ENCODE data around the gene GTF2A1L. TPM values are rescaled to one million over a fixed set of nuclear protein-coding genes. Genes with fewer than 3 reads are reported as not detected.

GTF2A1L gene
- total RNA-seq, 1 donor from 2014 or later: 12.8 TPM

GRCh38 chr2:48624696-48625095, 7.0 kb downstream of the GTF2A1L start:
- Histone ChIP-seq H3K4me1 (no peaks in the 10 kb centered on the region), H3K9me3 (no peaks in the 10 kb centered on the region), H3K4me3 (no peak overlapping the region), H3K27me3 (no peaks in the 10 kb centered on the region), H3K27ac (no peak overlapping the region), H3K36me3 (no peaks in the 10 kb centered on the region)
- TF ChIP-seq POLR2AphosphoS5 (IDR thresholded peaks at IDR 0.05; ENCODE audit: insufficient read depth in 1 of 2, low read depth in 1 of 2): no peak
- TF ChIP-seq POLR2A (IDR thresholded peaks at IDR 0.05): no peak
- no peak for TF ChIP-seq CTCF (IDR thresholded peaks at IDR 0.05)
- intact Hi-C loops (cut with DNase I): no loop called here
- no peak for DNase-seq (ENCODE audit: extremely low spot score in 2 of 2)

GRCh38 chr2:48626047-48626446, 8.4 kb downstream of the GTF2A1L start:
- no peak overlapping the region for H3K27ac ChIP-seq
- intact Hi-C loops (cut with DNase I): no loop called here
- no peak overlapping the region for H3K4me3 ChIP-seq
- H3K36me3 ChIP-seq: no peaks in the 10 kb centered on the region
- no peak for TF ChIP-seq CTCF (IDR thresholded peaks at IDR 0.05)
- no peak for TF ChIP-seq POLR2AphosphoS5 (IDR thresholded peaks at IDR 0.05; ENCODE audit: insufficient read depth in 1 of 2, low read depth in 1 of 2)
- no peak for TF ChIP-seq POLR2A (IDR thresholded peaks at IDR 0.05)
- no peaks in the 10 kb centered on the region for H3K9me3 ChIP-seq
- no peaks in the 10 kb centered on the region for H3K27me3 ChIP-seq
- no peaks in the 10 kb centered on the region for H3K4me1 ChIP-seq
- DNase-seq (ENCODE audit: extremely low spot score in 2 of 2): no peak

GRCh38 chr2:48633143-48633542, 15.5 kb downstream of the GTF2A1L start:
- intact Hi-C loops (cut with DNase I): no loop called here
- Histone ChIP-seq H3K36me3 (no peaks in the 10 kb centered on the region), H3K4me3 (no peak overlapping the region), H3K27me3 (no peaks in the 10 kb centered on the region), H3K27ac (no peak overlapping the region), H3K9me3 (no peaks in the 10 kb centered on the region), H3K4me1 (no peaks in the 10 kb centered on the region)
- TF ChIP-seq POLR2AphosphoS5 (IDR thresholded peaks at IDR 0.05; ENCODE audit: insufficient read depth in 1 of 2, low read depth in 1 of 2): no peak
- TF ChIP-seq POLR2A (IDR thresholded peaks at IDR 0.05): no peak
- TF ChIP-seq CTCF (IDR thresholded peaks at IDR 0.05): no peak
- no peak for DNase-seq (ENCODE audit: extremely low spot score in 2 of 2)

GRCh38 chr2:48635786-48636185, 18.1 kb downstream of the GTF2A1L start:
- H3K4me1 ChIP-seq: no peaks in the 10 kb centered on the region
- intact Hi-C loops (cut with DNase I): no loop called here
- H3K27ac ChIP-seq: no peak overlapping the region
- DNase-seq (ENCODE audit: extremely low spot score in 2 of 2): no peak
- no peaks in the 10 kb centered on the region for H3K9me3 ChIP-seq
- TF ChIP-seq CTCF (IDR thresholded peaks at IDR 0.05) (no peak), POLR2A (IDR thresholded peaks at IDR 0.05) (no peak), POLR2AphosphoS5 (IDR thresholded peaks at IDR 0.05; ENCODE audit: insufficient read depth in 1 of 2, low read depth in 1 of 2) (no peak)
- no peak overlapping the region for H3K4me3 ChIP-seq
- H3K36me3 ChIP-seq: no peaks in the 10 kb centered on the region
- H3K27me3 ChIP-seq: no peaks in the 10 kb centered on the region

GRCh38 chr2:48638261-48638660, 20.6 kb downstream of the GTF2A1L start:
- no peaks in the 10 kb centered on the region for H3K9me3 ChIP-seq
- no peak overlapping the region for H3K27ac ChIP-seq
- H3K36me3 ChIP-seq: no peaks in the 10 kb centered on the region
- H3K4me3 ChIP-seq: no peak overlapping the region
- DNase-seq (ENCODE audit: extremely low spot score in 2 of 2): no peak
- TF ChIP-seq POLR2A (IDR thresholded peaks at IDR 0.05): no peak
- H3K27me3 ChIP-seq: no peaks in the 10 kb centered on the region
- intact Hi-C loops (cut with DNase I): no loop called here
- no peaks in the 10 kb centered on the region for H3K4me1 ChIP-seq
